ENCODE data around the gene ADISSP. TPM values are rescaled to one million over a fixed set of nuclear protein-coding genes. Genes with fewer than 3 reads are reported as not detected.

ADISSP gene
- total RNA-seq, 1 donor from 2014 or later = 10.2 TPM

DNA sequence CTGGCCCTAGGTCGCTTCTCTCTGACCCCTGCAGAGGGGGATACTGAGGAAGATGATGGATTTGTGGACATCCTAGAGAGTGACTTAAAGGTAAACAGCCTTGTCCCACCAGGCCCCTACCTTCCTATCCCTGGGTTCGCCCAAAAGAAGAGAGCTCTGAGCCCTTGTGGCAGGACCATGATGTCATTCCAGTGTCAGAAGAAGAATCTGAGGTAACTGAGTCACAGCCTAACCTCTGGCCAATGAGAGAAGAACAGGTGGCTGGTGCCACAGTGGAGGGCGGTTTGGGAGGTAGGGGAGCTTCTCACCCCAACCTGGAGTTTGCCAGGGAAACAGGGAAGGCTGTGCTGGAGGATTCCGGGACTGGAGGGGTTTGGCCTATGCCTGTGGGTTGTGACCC, 33.7 kb upstream of the ADISSP start:
- intact Hi-C loops (cut with micrococcal nuclease) = no loop called here
- H3K4me3 ChIP-seq = no peak overlapping the region
- H3K36me3 ChIP-seq = peaks cover 50% of the 10 kb centered on the region
- H3K9me3 ChIP-seq (replicated peaks) = no peaks in the 10 kb centered on the region
- peaks cover 34% of the 10 kb centered on the region for H3K4me1 ChIP-seq
- DNase-seq = no peak
- no peaks in the 10 kb centered on the region for H3K27me3 ChIP-seq (ENCODE audit: low read depth)
- no peak overlapping the region for H3K27ac ChIP-seq (replicated peaks)
- TF ChIP-seq, protein P1, sequence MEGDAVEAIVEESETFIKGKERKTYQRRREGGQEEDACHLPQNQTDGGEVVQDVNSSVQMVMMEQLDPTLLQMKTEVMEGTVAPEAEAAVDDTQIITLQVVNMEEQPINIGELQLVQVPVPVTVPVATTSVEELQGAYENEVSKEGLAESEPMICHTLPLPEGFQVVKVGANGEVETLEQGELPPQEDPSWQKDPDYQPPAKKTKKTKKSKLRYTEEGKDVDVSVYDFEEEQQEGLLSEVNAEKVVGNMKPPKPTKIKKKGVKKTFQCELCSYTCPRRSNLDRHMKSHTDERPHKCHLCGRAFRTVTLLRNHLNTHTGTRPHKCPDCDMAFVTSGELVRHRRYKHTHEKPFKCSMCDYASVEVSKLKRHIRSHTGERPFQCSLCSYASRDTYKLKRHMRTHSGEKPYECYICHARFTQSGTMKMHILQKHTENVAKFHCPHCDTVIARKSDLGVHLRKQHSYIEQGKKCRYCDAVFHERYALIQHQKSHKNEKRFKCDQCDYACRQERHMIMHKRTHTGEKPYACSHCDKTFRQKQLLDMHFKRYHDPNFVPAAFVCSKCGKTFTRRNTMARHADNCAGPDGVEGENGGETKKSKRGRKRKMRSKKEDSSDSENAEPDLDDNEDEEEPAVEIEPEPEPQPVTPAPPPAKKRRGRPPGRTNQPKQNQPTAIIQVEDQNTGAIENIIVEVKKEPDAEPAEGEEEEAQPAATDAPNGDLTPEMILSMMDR (IDR thresholded peaks at IDR 0.05; ENCODE audit: borderline replicate concordance) = no peak

DNA sequence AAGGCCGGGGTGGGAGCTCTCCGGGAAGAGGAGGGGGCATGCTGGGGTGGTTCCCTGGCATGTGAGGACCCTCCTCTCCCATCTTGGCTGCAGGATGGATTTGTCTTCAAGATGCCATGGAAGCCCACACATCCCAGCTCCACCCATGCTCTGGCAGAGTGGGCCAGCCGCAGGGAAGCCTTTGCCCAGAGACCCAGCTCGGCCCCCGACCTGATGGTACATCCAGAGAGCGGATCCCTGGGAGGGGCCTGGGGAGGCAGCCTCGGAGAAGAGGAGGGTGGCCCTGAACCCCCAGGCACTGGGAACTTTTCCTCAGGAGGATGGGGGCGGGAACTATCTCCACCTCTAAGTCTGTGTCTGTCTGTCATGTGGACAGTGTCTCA, 33.3 kb upstream of the ADISSP start:
- H3K27ac ChIP-seq (replicated peaks) = no peak overlapping the region
- no peaks in the 10 kb centered on the region for H3K27me3 ChIP-seq (ENCODE audit: low read depth)
- peaks cover 31% of the 10 kb centered on the region for H3K4me1 ChIP-seq
- H3K4me3 ChIP-seq = no peak overlapping the region
- H3K36me3 ChIP-seq = peaks cover 50% of the 10 kb centered on the region
- DNase-seq = no peak
- intact Hi-C loops (cut with micrococcal nuclease) = no loop called here
- TF ChIP-seq, protein P1 (IDR thresholded peaks at IDR 0.05; ENCODE audit: borderline replicate concordance) = no peak
- H3K9me3 ChIP-seq (replicated peaks) = no peaks in the 10 kb centered on the region

DNA sequence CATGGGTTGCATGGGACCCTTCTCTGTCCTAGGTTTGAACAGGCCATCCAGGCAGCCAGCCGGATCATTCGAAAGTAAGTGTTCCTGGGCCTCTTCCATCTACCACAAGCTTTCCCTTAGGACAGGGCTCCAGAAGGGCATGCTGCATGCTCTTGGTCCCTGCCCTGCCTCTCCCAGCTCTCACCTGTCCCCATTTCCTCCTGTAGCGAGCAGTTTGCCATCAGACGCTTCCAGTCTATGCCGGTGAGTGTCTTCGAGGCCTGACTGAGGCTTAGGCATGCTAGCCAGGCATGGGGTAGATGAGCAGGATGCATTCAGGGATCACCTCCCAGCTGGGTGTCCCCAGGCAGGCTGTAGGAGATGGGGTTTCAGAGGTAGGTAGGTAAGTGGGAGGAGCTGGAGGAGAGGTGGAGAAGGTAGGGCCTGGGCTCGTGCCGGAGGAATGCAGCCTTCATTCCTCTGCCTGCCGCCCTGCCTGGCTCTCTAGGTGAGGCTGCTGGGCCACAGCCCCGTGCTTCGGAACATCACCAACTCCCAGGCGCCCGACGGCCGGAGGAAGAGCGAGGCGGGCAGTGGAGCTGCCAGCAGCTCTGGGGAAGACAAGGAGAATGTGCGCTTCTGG, 32.8 kb upstream of the ADISSP start:
- Histone ChIP-seq H3K27me3 (ENCODE audit: low read depth) (no peaks in the 10 kb centered on the region), H3K4me1 (peaks cover 34% of the 10 kb centered on the region), H3K27ac (replicated peaks) (no peak overlapping the region), H3K9me3 (replicated peaks) (no peaks in the 10 kb centered on the region), H3K36me3 (peaks cover 50% of the 10 kb centered on the region), H3K4me3 (no peak overlapping the region)
- no peak for DNase-seq
- intact Hi-C loops (cut with micrococcal nuclease) = no loop called here
- TF ChIP-seq, protein P1 (IDR thresholded peaks at IDR 0.05; ENCODE audit: borderline replicate concordance) = no peak

DNA sequence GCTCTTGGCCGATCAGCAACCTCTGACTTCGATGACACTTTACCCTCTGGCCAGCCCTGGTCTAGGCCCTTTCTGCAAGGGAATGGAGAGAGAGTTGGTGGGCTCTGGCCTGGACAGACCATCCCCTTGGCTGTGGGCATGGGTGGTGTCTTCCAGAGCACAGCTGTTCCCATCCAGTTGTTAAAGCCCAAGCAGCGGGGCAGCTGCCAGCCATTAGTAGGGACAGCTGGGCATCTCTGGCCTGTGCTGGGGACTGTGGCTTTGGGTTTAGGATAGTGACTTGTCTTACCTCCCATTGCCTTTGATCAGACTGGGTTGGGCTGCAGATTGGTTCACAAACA, 31.3 kb upstream of the ADISSP start:
- DNase-seq = no peak
- Histone ChIP-seq H3K4me3 (no peak overlapping the region), H3K27me3 (ENCODE audit: low read depth) (no peaks in the 10 kb centered on the region), H3K4me1 (peaks cover 40% of the 10 kb centered on the region), H3K9me3 (replicated peaks) (no peaks in the 10 kb centered on the region), H3K36me3 (peaks cover 35% of the 10 kb centered on the region), H3K27ac (replicated peaks) (no peak overlapping the region)
- TF ChIP-seq, protein P1 (IDR thresholded peaks at IDR 0.05; ENCODE audit: borderline replicate concordance) = no peak
- intact Hi-C loops (cut with micrococcal nuclease) = no loop called here

DNA sequence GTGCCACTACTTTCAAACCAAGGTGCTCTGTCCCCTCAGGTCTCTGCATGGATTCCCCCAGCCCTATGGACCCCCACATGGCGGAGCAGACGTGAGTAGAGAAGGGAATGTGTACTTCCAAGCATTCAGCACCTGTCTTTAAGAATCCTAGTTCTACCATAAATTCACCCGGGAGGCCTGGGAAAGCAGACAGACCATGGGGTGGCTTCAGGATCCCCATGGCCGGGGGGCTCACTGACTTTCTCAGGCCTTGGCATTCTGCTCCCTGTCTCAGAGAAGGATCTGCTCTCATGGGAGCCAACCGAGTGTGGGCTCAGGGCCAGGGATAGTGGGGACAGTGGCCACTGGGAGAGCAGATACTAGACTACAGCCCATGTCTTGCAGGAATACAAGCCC, 30.8 kb upstream of the ADISSP start:
- peaks cover 30% of the 10 kb centered on the region for H3K36me3 ChIP-seq
- H3K27me3 ChIP-seq (ENCODE audit: low read depth) = no peaks in the 10 kb centered on the region
- no peaks in the 10 kb centered on the region for H3K9me3 ChIP-seq (replicated peaks)
- no peak for DNase-seq
- H3K4me3 ChIP-seq = no peak overlapping the region
- no peak overlapping the region for H3K27ac ChIP-seq (replicated peaks)
- intact Hi-C loops (cut with micrococcal nuclease) = no loop called here
- TF ChIP-seq, protein P1 (IDR thresholded peaks at IDR 0.05; ENCODE audit: borderline replicate concordance) = no peak
- peaks cover 40% of the 10 kb centered on the region for H3K4me1 ChIP-seq
